Measurements from ENCODE around the gene RAB40AL.

- TF ChIP-seq CTCF (conservative IDR thresholded peaks at IDR 0.05; ENCODE audit: low read length) (no peak), EZH2phosphoT487 (IDR thresholded peaks at IDR 0.05; ENCODE audit: borderline replicate concordance) (no peak)
Measured at GRCh38 chrX:102976793-102977495, 39.9 kb downstream of the RAB40AL start.

Data from Loucy (cell line).